SH-SY5Y (cell line): ENCODE data around the gene ITPK1.

Experiments used
- GATA2 ChIP-seq: IDR thresholded peaks from 2 replicates; pipeline ENCODE4 v1.6.1; 2011; ENCODE audit warnings: mild to moderate bottlenecking, low read depth, low read length
- GATA3 ChIP-seq: IDR thresholded peaks from 2 replicates; pipeline ENCODE4 v1.6.1; 2011; ENCODE audit warnings: low read depth, mild to moderate bottlenecking, low read length, moderate library complexity

ITPK1 gene

GRCh38 chr14:92990456-92991430 is 125.0 kb downstream of the ITPK1 start:
- TF ChIP-seq GATA3 (no peak), GATA2 (no peak)

- TF ChIP-seq GATA2, result no peak
- TF ChIP-seq GATA3, result no peak
Observed at GRCh38 chr14:92988786-92989755, 126.7 kb downstream of the ITPK1 start.

GRCh38 chr14:92987713-92988510 is 127.8 kb downstream of the ITPK1 start:
- TF ChIP-seq GATA3, result no peak
- TF ChIP-seq GATA2, result no peak

DNA sequence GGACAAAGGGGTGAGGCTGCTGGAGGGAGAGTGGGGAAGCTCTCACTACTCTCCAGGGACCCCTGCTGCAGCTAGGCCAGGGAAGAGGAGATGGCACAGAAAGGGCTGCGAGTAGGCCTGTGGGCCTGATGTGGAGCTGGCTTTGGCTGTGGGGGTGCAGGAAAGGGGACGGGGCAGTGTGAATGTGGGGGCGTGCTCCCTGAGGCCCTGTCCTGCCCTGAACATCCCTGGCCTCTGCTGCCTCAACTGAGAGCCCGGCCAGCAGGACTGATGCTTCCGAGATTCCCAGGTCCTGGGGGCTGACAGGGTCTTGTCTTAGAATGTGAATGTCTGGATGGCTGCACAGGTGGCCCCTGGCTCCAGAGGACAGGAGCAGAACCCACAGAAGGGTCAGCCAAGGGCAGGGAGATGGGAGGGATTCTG is 128.6 kb downstream of the ITPK1 start:
- no peak for TF ChIP-seq GATA3
- no peak for TF ChIP-seq GATA2

GRCh38 chr14:92986254-92987147 is 129.2 kb downstream of the ITPK1 start:
- TF ChIP-seq GATA2, result no peak
- TF ChIP-seq GATA3, result no peak

DNA sequence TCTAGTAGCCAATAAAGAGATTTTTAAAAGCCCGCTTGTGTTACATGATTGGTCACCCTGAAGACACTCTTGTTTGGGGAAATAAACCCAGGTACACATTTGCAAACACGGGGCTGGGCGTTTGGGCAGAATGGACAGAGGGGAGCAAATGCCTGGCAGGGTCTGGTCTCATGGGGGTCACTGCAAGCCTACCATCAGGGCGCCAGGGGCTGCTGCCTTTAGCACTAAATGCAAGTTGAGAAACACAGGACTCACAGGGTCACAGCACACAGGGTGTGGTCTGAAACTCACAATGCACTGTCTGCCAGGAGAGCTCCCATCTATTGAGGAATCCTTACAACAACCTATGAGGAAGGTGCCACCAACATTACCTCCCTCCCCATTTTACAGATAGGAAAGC is 130.2 kb downstream of the ITPK1 start:
- TF ChIP-seq GATA2 (no peak), GATA3 (no peak)

DNA sequence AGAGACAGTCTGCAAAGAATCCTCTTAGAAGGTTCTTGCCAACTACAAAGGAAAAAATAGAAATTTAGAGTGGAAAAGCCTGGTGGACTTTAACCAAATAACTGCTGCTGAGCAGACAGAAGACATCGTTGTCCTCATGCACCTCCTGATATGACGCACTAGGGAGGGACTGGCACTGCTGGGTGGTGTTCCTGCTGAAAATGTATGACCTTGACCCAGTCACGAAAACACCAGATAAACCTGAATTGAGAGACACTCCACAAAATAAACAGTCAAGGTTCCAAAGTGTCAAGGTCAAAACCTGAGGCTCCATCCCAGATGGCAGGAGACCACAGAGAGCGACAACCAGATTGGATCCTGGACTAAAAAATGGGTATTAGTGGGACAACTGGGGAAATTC is 130.8 kb downstream of the ITPK1 start:
- TF ChIP-seq GATA2 (no peak), GATA3 (no peak)

- no peak for TF ChIP-seq GATA3
- TF ChIP-seq GATA2, result no peak
Observed at GRCh38 chr14:92984082-92984788, 131.5 kb downstream of the ITPK1 start.

DNA sequence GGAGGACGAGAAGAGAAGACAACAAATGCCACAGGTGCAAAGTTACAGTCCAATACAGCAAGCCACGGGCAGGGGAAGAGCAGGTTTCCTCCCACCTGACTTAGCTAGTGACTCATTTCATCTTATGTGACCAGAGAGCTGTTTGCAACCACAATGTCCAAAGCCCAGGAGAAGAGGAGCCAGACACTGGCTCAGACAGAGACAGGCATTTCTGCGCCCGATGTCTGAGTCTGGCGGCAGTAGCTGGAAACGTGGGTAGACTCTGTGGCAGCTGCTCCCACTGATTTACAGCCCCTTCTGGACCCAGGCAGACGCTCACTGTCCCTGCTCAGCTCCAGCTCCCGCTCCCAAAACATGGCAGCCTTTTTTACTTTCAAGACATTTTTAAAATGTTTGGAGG is 132.8 kb downstream of the ITPK1 start:
- TF ChIP-seq GATA3 (no peak), GATA2 (no peak)

DNA sequence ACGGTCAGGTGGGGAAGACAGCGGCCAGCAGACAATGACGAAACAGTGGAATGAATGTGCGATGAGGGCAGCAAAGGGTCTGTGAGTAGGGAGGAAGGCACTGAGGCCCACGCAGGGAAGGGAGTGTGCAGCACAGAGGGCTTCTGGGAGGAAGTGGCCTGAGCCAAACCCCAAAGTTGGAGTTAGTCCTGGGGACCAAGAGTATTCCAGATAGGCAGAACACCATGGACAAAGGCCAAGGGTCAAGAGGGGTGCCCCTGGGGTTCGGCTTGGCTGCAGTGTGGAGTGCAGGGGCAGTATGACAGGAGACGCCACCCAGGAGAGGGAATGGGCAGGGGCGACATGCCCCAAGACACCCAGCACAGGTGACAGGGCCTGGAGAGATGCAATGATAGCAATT is 134.0 kb downstream of the ITPK1 start:
- TF ChIP-seq GATA2, result no peak

DNA sequence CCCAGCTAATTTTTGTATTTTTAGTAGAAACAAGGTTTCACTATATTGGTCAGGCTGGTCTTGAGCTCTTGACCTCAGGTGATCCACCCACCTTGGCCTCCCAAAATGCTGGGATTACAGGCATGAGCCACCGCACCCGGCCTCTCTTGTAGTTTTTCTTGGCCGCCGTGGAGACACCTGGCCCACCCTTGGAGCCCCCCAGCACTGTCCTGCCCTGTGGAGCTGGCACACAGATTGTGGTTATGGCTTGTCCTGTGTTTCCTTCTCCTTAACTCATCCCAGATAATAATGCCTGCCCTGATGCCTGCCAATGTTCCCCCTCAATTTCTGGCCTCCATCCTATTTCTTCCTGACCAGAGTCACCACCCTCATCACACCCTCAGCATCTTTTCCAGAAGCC is 134.9 kb downstream of the ITPK1 start:
- TF ChIP-seq GATA2, result no peak
- TF ChIP-seq GATA3, result no peak
